GM23338 (cell line): ENCODE results near the gene NLK. TPM values are rescaled to one million over a fixed set of nuclear protein-coding genes. Genes with fewer than 3 reads are reported as not detected.

ENCODE experiments used
- ATAC-seq: fragments of 200-7000 bp; cut with Tn5 transposase; 3 replicates; pipeline ENCODE4 v1.9.1; 2020
- DNase-seq: peaks from one replicate; pipeline ENCODE4 v3.0.0-alpha.2; 2015; ENCODE audit warnings: low spot score
- H2AFZ ChIP-seq: fragments of 200-600 bp; sonication (generic); 2 replicates; pipeline ENCODE4 v1.8.0; 2016; ENCODE audit warnings: antibody characterized with exemption, mild to moderate bottlenecking, moderate library complexity
- H3F3A ChIP-seq: fragments of 200-600 bp; sonication (generic); replicated peaks from 2 replicates; pipeline ENCODE4 v1.8.0; 2017; ENCODE audit warnings: antibody characterized with exemption, mixed run types, low read depth
- H3K27ac ChIP-seq: fragments of 200-600 bp; sonication (generic); 2 replicates; pipeline ENCODE4 v1.6.1; 2016; ENCODE audit warnings: low read depth
- H3K27me3 ChIP-seq: fragments of 200-600 bp; sonication (generic); 2 replicates; pipeline ENCODE4 v1.8.0; 2016; ENCODE audit warnings: mild to moderate bottlenecking, mixed run types, moderate library complexity; ENCODE audit not compliant: insufficient read depth
- H3K36me3 ChIP-seq: fragments of 200-600 bp; sonication (generic); 2 replicates; pipeline ENCODE4 v1.8.0; 2016; ENCODE audit warnings: mild to moderate bottlenecking; ENCODE audit not compliant: insufficient read depth
- H3K4me1 ChIP-seq: fragments of 200-600 bp; sonication (generic); 2 replicates; pipeline ENCODE4 v1.8.0; 2016; ENCODE audit warnings: mild to moderate bottlenecking, moderate library complexity; ENCODE audit not compliant: insufficient read depth
- H3K4me2 ChIP-seq: fragments of 200-600 bp; sonication (generic); 2 replicates; pipeline ENCODE4 v1.7.1; 2017; ENCODE audit warnings: mixed run types
- H3K4me3 ChIP-seq: fragments of 200-600 bp; sonication (generic); 2 replicates; pipeline ENCODE4 v1.6.1; 2016; ENCODE audit warnings: mixed run types
- H3K79me2 ChIP-seq: fragments of 200-600 bp; sonication (generic); replicated peaks from 2 replicates; pipeline ENCODE4 v1.8.0; 2017; ENCODE audit warnings: mild to moderate bottlenecking; ENCODE audit not compliant: insufficient read depth
- H3K9me2 ChIP-seq: fragments of 200-600 bp; sonication (generic); 2 replicates; pipeline ENCODE4 v1.8.0; 2017; ENCODE audit not compliant: insufficient read depth
- H4K20me1 ChIP-seq: fragments of 200-600 bp; sonication (generic); replicated peaks from 2 replicates; pipeline ENCODE4 v1.8.0; 2017; ENCODE audit warnings: mild to moderate bottlenecking; ENCODE audit not compliant: insufficient read depth
- H3K27ac Mint-ChIP-seq: 2 replicates; pipeline ENCODE4 v1.8.0; 2020; ENCODE audit warnings: inconsistent platforms, mild to moderate bottlenecking, moderate library complexity, mixed read lengths
- H3K27me3 Mint-ChIP-seq: 3 replicates; pipeline ENCODE4 v1.8.0; 2022; ENCODE audit warnings: low read depth, mild to moderate bottlenecking, moderate library complexity, mixed read lengths, inconsistent platforms; ENCODE audit not compliant: insufficient read depth, poor library complexity
- H3K36me3 Mint-ChIP-seq: 3 replicates; pipeline ENCODE4 v1.8.0; 2021; ENCODE audit warnings: low read depth, mild to moderate bottlenecking, inconsistent platforms, moderate library complexity, mixed read lengths
- H3K4me1 Mint-ChIP-seq: 3 replicates; pipeline ENCODE4 v1.8.0; 2020; ENCODE audit warnings: mild to moderate bottlenecking, inconsistent platforms, mixed read lengths
- H3K4me3 Mint-ChIP-seq: 3 replicates; pipeline ENCODE4 v1.8.0; 2021; ENCODE audit warnings: moderate library complexity, mild to moderate bottlenecking, inconsistent platforms, mixed read lengths
- H3K9me3 Mint-ChIP-seq: 3 replicates; pipeline ENCODE4 v1.8.0; 2020; ENCODE audit warnings: moderate library complexity, mild to moderate bottlenecking, inconsistent platforms, mixed read lengths
- CREB1 ChIP-seq: fragments of 250-450 bp; sonication (Bioruptor Pico); IDR thresholded peaks from 2 replicates; pipeline ENCODE4 v1.5.0; 2020; ENCODE audit warnings: low read depth, mild to moderate bottlenecking, moderate library complexity
- EZH2 ChIP-seq: fragments of 200-600 bp; sonication (generic); IDR thresholded peaks from one replicate; pipeline ENCODE4 v1.8.0; 2017; ENCODE audit warnings: antibody characterized with exemption, mild to moderate bottlenecking, low read depth; ENCODE audit not compliant: unreplicated experiment
- EZH2phosphoT487 ChIP-seq: fragments of 200-600 bp; sonication (generic); IDR thresholded peaks from one replicate; pipeline ENCODE4 v1.8.1; 2018; ENCODE audit warnings: antibody characterized with exemption; ENCODE audit not compliant: unreplicated experiment
- NANOG ChIP-seq: IDR thresholded peaks from 2 replicates; pipeline ENCODE4 v1.6.1; 2016; ENCODE audit warnings: antibody characterized with exemption, borderline replicate concordance
- POLR2AphosphoS5 ChIP-seq: IDR thresholded peaks from 2 replicates; pipeline ENCODE4 v1.6.1; 2016; ENCODE audit warnings: antibody characterized with exemption, low read depth
- STAT1 ChIP-seq: IDR thresholded peaks from one replicate; pipeline ENCODE4 v1.6.1; 2016; ENCODE audit warnings: antibody characterized with exemption; ENCODE audit not compliant: unreplicated experiment
- ZNF114 ChIP-seq: fragments of 250-450 bp; sonication (Bioruptor Pico); IDR thresholded peaks from 2 replicates; pipeline ENCODE4 v1.5.0; 2020; ENCODE audit warnings: mild to moderate bottlenecking, moderate library complexity
- polyA plus RNA-seq: library from polyadenylated mRNA; unstranded; fragments of >200 nt; fragmentation: Nextera tagmentation; extraction: Ambion mirVana; gene quantifications from 2 replicates; pipeline ENCODE4 v1.2.1, GENCODE V29; 2016
- total RNA-seq: library from RNA; depleted of rRNA; stranded (reverse); fragments of >200 nt; shearing (Covaris generic); gene quantifications from 2 replicates; pipeline ENCODE4 v1.2.3, GENCODE V29; 2014
- TF ChIP-seq, protein P1 (sequence below): IDR thresholded peaks from one replicate; pipeline ENCODE4 v1.6.1; 2018; ENCODE audit warnings: antibody characterized with exemption; ENCODE audit not compliant: unreplicated experiment
- TF ChIP-seq, protein P2 (sequence below): IDR thresholded peaks from 2 replicates; pipeline ENCODE4 v1.6.1; 2016; ENCODE audit warnings: antibody characterized with exemption

The NLK gene
- total and polyA plus RNA-seq, 2 experiments from 2014 or later = 34.7 to 78.5 TPM

DNA sequence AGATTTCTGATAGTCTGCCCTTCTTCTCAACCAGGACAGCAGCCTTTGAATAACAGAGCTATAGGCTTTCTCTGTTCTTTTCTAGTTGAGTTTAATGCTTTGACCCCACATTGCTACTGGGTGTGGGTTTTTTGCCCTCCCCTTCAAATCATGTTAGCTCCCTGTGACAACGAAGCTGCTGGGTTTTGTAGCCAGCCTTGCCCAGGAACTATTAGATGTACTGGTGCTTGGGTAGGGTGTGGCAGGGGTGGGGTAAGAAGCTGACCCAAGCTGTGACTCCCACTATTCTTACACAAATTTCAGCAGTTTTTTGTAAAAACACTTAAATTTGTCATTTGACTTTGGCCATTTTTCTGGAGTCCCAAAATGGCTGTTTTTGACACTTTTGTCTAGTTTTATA is 69.7 kb downstream of the NLK start:
- DNase-seq (no peak), ATAC-seq (peak; percentile 23; the same call in 2 of the 3 replicates)
- H3K27ac ChIP-seq = no peak overlapping the region; the same call in 1 of the 2 replicates
- peaks cover 91% of the 10 kb centered on the region for H3K79me2 ChIP-seq
- TF ChIP-seq, protein P1, sequence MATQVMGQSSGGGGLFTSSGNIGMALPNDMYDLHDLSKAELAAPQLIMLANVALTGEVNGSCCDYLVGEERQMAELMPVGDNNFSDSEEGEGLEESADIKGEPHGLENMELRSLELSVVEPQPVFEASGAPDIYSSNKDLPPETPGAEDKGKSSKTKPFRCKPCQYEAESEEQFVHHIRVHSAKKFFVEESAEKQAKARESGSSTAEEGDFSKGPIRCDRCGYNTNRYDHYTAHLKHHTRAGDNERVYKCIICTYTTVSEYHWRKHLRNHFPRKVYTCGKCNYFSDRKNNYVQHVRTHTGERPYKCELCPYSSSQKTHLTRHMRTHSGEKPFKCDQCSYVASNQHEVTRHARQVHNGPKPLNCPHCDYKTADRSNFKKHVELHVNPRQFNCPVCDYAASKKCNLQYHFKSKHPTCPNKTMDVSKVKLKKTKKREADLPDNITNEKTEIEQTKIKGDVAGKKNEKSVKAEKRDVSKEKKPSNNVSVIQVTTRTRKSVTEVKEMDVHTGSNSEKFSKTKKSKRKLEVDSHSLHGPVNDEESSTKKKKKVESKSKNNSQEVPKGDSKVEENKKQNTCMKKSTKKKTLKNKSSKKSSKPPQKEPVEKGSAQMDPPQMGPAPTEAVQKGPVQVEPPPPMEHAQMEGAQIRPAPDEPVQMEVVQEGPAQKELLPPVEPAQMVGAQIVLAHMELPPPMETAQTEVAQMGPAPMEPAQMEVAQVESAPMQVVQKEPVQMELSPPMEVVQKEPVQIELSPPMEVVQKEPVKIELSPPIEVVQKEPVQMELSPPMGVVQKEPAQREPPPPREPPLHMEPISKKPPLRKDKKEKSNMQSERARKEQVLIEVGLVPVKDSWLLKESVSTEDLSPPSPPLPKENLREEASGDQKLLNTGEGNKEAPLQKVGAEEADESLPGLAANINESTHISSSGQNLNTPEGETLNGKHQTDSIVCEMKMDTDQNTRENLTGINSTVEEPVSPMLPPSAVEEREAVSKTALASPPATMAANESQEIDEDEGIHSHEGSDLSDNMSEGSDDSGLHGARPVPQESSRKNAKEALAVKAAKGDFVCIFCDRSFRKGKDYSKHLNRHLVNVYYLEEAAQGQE = no peak
- no peak for TF ChIP-seq CREB1 (CRISPR knock-in tag)
- Mint-ChIP-seq H3K27ac (peak overlapping the region; percentile 86), H3K36me3 (peaks cover 7% of the 10 kb centered on the region; the same call in 1 of the 3 replicates), H3K27me3 (peaks cover 4% of the 10 kb centered on the region), H3K4me3 (peak overlapping the region; percentile 26; the same call in 1 of the 3 replicates), H3K9me3 (no peaks in the 10 kb centered on the region), H3K4me1 (peaks cover 52% of the 10 kb centered on the region)
- no peaks in the 10 kb centered on the region for H3K36me3 ChIP-seq
- peak overlapping the region; percentile 13; the same call in 1 of the 2 replicates for H3K4me2 ChIP-seq
- H3K4me3 ChIP-seq = no peak overlapping the region
- peaks cover 54% of the 10 kb centered on the region for H3K4me1 ChIP-seq
- peaks cover 7% of the 10 kb centered on the region; the same call in 1 of the 2 replicates for H4K20me1 ChIP-seq
- H3K9me2 ChIP-seq = no peaks in the 10 kb centered on the region
- no peak overlapping the region for H2AFZ ChIP-seq
- H3K27me3 ChIP-seq = no peaks in the 10 kb centered on the region
- H3F3A ChIP-seq = no peaks in the 10 kb centered on the region

GRCh38 chr17:28112606-28113005 is 70.1 kb downstream of the NLK start:
- Histone ChIP-seq H2AFZ (no peak overlapping the region), H3K4me2 (peak overlapping the region; percentile 13), H3F3A (no peaks in the 10 kb centered on the region), H3K27me3 (no peaks in the 10 kb centered on the region), H3K27ac (no peak overlapping the region), H3K4me1 (peaks cover 58% of the 10 kb centered on the region), H3K36me3 (no peaks in the 10 kb centered on the region), H3K79me2 (peaks cover 91% of the 10 kb centered on the region), H3K4me3 (no peak overlapping the region), H3K9me2 (no peaks in the 10 kb centered on the region), H4K20me1 (peaks cover 7% of the 10 kb centered on the region; the same call in 1 of the 2 replicates)
- no peaks in the 10 kb centered on the region for H3K9me3 Mint-ChIP-seq
- TF ChIP-seq NANOG = no peak
- TF ChIP-seq STAT1 = no peak
- no peak for TF ChIP-seq CREB1 (CRISPR knock-in tag)
- TF ChIP-seq POLR2AphosphoS5 = no peak
- TF ChIP-seq, protein P2, sequence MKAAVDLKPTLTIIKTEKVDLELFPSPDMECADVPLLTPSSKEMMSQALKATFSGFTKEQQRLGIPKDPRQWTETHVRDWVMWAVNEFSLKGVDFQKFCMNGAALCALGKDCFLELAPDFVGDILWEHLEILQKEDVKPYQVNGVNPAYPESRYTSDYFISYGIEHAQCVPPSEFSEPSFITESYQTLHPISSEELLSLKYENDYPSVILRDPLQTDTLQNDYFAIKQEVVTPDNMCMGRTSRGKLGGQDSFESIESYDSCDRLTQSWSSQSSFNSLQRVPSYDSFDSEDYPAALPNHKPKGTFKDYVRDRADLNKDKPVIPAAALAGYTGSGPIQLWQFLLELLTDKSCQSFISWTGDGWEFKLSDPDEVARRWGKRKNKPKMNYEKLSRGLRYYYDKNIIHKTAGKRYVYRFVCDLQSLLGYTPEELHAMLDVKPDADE = no peak
- TF ChIP-seq, protein P1 = no peak
- TF ChIP-seq ZNF114 (CRISPR knock-in tag) = no peak
- no peak for TF ChIP-seq EZH2
- no peak for TF ChIP-seq EZH2phosphoT487
- peaks cover 7% of the 10 kb centered on the region; the same call in 1 of the 3 replicates for H3K36me3 Mint-ChIP-seq
- DNase-seq (no peak), ATAC-seq (no peak)
- peak overlapping the region; percentile 86 for H3K27ac Mint-ChIP-seq
- H3K4me3 Mint-ChIP-seq = peak overlapping the region; percentile 26; the same call in 1 of the 3 replicates
- peaks cover 53% of the 10 kb centered on the region for H3K4me1 Mint-ChIP-seq
- H3K27me3 Mint-ChIP-seq = peaks cover 4% of the 10 kb centered on the region
